Stomach (tissue), 9 donors: ENCODE measurements around the gene SCMH1. TPM values are rescaled to one million over a fixed set of nuclear protein-coding genes. Genes with fewer than 3 reads are reported as not detected.

Experiments used
- DNase-seq, 2 donors: peaks; one replicate each; pipeline versions ENCODE4 v3.0.0 to v3.0.0-alpha.2; 2013 to 2019
- H3K27ac ChIP-seq, 5 donors: fragments of 200-600 bp in 4 of 5; sonication (generic) in 4 of 5; one replicate each; pipeline ENCODE4 v1.5.1; 2013 to 2019; ENCODE audit warnings: mild to moderate bottlenecking in 1 of 5, moderate library complexity in 1 of 5
- H3K27me3 ChIP-seq, 3 donors: fragments of 200-600 bp; sonication (generic); one replicate each; pipeline ENCODE4 v1.5.1; 2017 to 2019; ENCODE audit warnings: mixed run types in 1 of 3
- H3K36me3 ChIP-seq, 4 donors: fragments of 200-600 bp; sonication (generic); 1 replicate in 3 of 4; 2 replicates in 1 of 4; pipeline ENCODE4 v1.5.1; 2016 to 2019
- H3K4me1 ChIP-seq, 4 donors: fragments of 200-600 bp; sonication (generic); one replicate each; pipeline ENCODE4 v1.5.1; 2016 to 2019
- H3K4me3 ChIP-seq, 4 donors: fragments of 200-600 bp; sonication (generic) in 3 of 4; one replicate each; pipeline ENCODE4 v1.5.1; 2016 to 2019; ENCODE audit warnings: mild to moderate bottlenecking in 1 of 4
- H3K9me3 ChIP-seq, 4 donors: fragments of 200-600 bp; sonication (generic); one replicate each; pipeline ENCODE4 v1.5.1; 2016 to 2019
- EP300 ChIP-seq: sonication (generic); formaldehyde crosslinking; IDR thresholded peaks from one replicate; pipeline ENCODE4 v1.6.1; 2017; ENCODE audit warnings: antibody characterized with exemption
- POLR2A ChIP-seq, 4 donors: fragments of 450-650 bp; IDR thresholded peaks; one replicate each; pipeline ENCODE4 v1.6.1; 2016; ENCODE audit warnings: antibody characterized with exemption in 4 of 4, control low read depth in 2 of 4, mild to moderate bottlenecking in 1 of 4, moderate library complexity in 1 of 4
- POLR2AphosphoS5 ChIP-seq, 3 donors: sonication (generic); formaldehyde crosslinking; IDR thresholded peaks; one replicate each; pipeline ENCODE4 v1.6.1; 2016; ENCODE audit warnings: antibody characterized with exemption in 3 of 3
- WGBS, 5 donors: extraction: QIAGEN DNeasy Blood & Tissue Kit in 3 of 5; methylation state at CpG; one replicate each; pipeline versions ENCODE4 v1.1.5 to v1.1.7; 2013 to 2018; 5-methylcytosine and 5-hydroxymethylcytosine counted together
- intact Hi-C: fragments of 100-400 bp; cut with DNase I; formaldehyde crosslinking; loops from one replicate; pipeline ENCODE4 v1.15.1; 2023; ENCODE audit warnings: low total_unique reads
- polyA plus RNA-seq, 3 donors: library from polyadenylated mRNA; stranded (reverse); fragments of 200-250 nt; gene quantifications; one replicate each; pipeline ENCODE4 v1.2.3, GENCODE V29; 2013
- total RNA-seq, 5 donors: library from RNA; depleted of rRNA; stranded (reverse); fragments of >200 nt; gene quantifications; one replicate each; pipeline versions ENCODE4 v1.1.0 to v1.2.3, GENCODE V29; 2014 to 2016
- TF ChIP-seq, protein P1 (sequence below), 7 experiments: fragments of 450-650 bp in 4 of 7; fragments of 200-600 bp in 3 of 7; sonication (generic) in 3 of 7; IDR thresholded peaks; one replicate each; pipeline ENCODE4 v1.5.1; 2016 to 2019; ENCODE audit warnings: antibody characterized with exemption in 7 of 7, control low read depth in 2 of 7, mild to moderate bottlenecking in 1 of 7
- donor health status: healthy with polysubstance abuse.
- donor health status: Bipolar disorder and iron deficiency.
- donor health status: healthy.

SCMH1 gene
- total and polyA plus RNA-seq, 8 donors, result 22.6 to 84.6 (median 35.6) TPM

DNA sequence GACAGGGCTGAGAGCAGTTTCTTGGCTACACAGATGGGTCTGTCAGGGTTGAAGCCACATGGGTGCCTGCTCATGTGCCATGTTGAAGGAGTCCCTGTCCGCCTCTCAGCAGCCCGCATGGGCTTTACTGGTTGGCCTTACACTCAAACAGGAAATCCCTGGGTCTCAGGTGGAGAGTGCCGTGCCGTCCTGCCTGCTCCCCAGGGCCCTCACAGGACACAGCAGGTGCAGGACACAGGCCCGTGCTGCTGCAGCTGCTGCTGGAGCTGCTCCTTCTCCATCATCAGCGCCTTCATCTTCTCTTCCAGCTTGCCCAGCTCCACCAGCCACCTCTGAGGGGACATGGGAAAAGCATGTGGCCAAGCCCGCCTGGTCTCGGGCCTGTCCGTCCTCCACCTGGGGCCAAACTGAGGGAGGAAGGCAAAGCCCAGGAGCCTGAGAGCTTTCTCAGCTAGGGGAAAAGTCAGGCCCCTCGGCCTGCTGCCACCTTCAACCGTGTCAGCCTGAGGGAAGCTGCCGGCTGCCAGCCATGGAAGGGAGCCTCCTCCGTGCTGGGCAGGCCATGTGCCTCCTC is 226.1 kb downstream of the SCMH1 start:
- Histone ChIP-seq H3K27ac (no peak overlapping the region), H3K27me3 (no peaks in the 10 kb centered on the region), H3K4me1 (peaks cover 0 to 32% (median 10%) of the 10 kb centered on the region in 4 donors), H3K4me3 (no peak overlapping the region), H3K36me3 (peaks cover 6 to 61% (median 52%) of the 10 kb centered on the region in 4 donors), H3K9me3 (no peaks in the 10 kb centered on the region)
- no peak for TF ChIP-seq POLR2A (IDR thresholded peaks at IDR 0.05)
- TF ChIP-seq EP300, result no peak
- no peak for TF ChIP-seq POLR2AphosphoS5 (IDR thresholded peaks at IDR 0.05)
- TF ChIP-seq, protein P1, sequence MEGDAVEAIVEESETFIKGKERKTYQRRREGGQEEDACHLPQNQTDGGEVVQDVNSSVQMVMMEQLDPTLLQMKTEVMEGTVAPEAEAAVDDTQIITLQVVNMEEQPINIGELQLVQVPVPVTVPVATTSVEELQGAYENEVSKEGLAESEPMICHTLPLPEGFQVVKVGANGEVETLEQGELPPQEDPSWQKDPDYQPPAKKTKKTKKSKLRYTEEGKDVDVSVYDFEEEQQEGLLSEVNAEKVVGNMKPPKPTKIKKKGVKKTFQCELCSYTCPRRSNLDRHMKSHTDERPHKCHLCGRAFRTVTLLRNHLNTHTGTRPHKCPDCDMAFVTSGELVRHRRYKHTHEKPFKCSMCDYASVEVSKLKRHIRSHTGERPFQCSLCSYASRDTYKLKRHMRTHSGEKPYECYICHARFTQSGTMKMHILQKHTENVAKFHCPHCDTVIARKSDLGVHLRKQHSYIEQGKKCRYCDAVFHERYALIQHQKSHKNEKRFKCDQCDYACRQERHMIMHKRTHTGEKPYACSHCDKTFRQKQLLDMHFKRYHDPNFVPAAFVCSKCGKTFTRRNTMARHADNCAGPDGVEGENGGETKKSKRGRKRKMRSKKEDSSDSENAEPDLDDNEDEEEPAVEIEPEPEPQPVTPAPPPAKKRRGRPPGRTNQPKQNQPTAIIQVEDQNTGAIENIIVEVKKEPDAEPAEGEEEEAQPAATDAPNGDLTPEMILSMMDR (IDR thresholded peaks at IDR 0.05), result no peak
- no peak for DNase-seq
- intact Hi-C loops, result no loop called here
- WGBS, 5 donors, result 85 to 93% (median 90%) methylated on average over 10 to 13 of the region's 13 CpGs

DNA sequence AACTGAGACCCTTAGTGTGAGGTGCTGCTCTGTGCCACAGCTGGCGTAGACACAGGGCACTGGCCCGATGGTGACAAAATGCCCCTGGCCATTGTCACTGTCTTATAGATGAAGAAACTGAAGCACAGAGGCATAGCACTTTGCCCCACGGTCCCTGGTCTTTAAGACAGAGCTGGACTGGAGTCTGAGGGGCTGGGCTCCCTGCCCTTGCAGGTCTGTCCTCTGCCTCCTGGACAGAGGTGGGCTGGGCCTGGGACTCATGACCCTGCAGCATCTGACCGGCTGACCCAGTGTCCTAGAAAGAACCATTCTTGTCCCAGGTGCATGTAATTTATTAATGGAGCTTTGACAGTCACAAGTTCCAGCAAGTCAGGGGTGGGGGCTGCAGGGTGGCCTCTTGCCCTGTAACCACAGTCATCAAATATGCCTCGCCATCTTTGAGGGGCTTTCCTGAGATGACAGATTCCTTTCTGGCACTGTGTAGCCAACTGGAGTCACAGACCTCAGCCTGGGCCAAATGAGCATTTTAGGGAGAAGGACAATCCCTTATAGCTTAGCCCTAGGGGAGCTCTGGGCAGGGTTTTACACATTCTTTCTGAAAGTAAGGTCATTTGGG is 226.7 kb downstream of the SCMH1 start:
- 65 to 80% (median 73%) methylated on average over 4 to 5 of the region's 5 CpGs for WGBS, 5 donors
- H3K4me1 ChIP-seq, result peaks cover 0 to 34% (median 7%) of the 10 kb centered on the region in 4 donors
- H3K27me3 ChIP-seq, result no peaks in the 10 kb centered on the region
- TF ChIP-seq, protein P1 (IDR thresholded peaks at IDR 0.05), result no peak
- TF ChIP-seq POLR2AphosphoS5 (IDR thresholded peaks at IDR 0.05) (no peak), EP300 (no peak), POLR2A (IDR thresholded peaks at IDR 0.05) (no peak)
- intact Hi-C loops, result no loop called here
- no peaks in the 10 kb centered on the region for H3K9me3 ChIP-seq
- no peak overlapping the region for H3K4me3 ChIP-seq
- H3K36me3 ChIP-seq, result peaks cover 7 to 67% (median 58%) of the 10 kb centered on the region in 4 donors
- no peak overlapping the region for H3K27ac ChIP-seq
- DNase-seq, result no peak

DNA sequence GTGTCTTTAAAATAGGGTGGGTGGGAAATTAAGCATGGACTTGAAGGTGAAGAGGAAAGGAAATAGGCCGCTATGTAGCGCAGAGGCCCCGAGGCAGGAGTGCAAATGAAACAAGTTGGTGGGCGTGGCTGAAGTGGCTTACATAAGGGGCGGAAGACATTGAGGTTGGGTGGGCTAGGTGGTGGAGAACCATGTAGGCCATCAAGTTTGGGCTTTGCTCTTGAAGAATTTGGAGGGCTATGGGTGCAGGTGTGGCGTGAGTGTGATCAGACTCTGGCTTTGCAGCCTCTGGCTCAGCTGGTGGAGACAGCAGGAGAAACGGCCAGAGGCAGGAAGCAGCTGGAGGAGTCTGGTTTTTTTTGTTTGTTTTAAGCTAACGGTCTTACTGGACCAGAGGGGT is 227.2 kb downstream of the SCMH1 start:
- Histone ChIP-seq H3K9me3 (no peaks in the 10 kb centered on the region), H3K36me3 (peaks cover 13 to 72% (median 63%) of the 10 kb centered on the region in 4 donors), H3K4me1 (peaks cover 0 to 34% (median 6%) of the 10 kb centered on the region in 4 donors), H3K27ac (no peak overlapping the region), H3K27me3 (no peaks in the 10 kb centered on the region), H3K4me3 (no peak overlapping the region)
- TF ChIP-seq EP300, result no peak
- no peak for TF ChIP-seq POLR2A (IDR thresholded peaks at IDR 0.05)
- TF ChIP-seq POLR2AphosphoS5 (IDR thresholded peaks at IDR 0.05), result no peak
- TF ChIP-seq, protein P1 (IDR thresholded peaks at IDR 0.05), result no peak
- no peak for DNase-seq
- 63 to 74% (median 67%) methylated on average over 8 of the region's 8 CpGs for WGBS, 5 donors
- intact Hi-C loops, result no loop called here

DNA sequence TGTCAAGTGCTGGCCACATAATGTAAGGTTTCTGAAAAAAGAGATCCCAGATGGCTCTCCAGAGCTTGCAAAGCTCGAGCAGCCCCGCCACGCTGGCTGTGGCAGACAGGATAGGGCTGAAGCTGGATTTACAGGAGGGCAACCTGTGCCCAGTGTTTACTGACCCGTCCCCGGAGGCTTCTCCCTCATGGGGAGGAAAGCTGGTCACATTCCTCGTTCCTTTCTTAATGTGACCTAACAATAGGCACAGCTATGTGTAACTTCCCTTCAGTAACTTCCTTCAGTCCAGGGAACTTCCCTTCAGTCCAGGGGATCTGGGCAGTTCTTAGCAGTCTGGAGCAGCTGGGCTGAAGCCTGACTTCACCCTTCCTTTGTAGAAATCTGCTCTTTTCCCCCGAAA is 228.3 kb downstream of the SCMH1 start:
- no peaks in the 10 kb centered on the region for H3K27me3 ChIP-seq
- H3K36me3 ChIP-seq, result peaks cover 23 to 83% (median 74%) of the 10 kb centered on the region in 4 donors
- no peaks in the 10 kb centered on the region for H3K9me3 ChIP-seq
- H3K27ac ChIP-seq, result peak overlapping the region in 1 of 5 donors; percentile 39
- H3K4me3 ChIP-seq, result no peak overlapping the region
- H3K4me1 ChIP-seq, result peaks cover 0 to 34% (median 6%) of the 10 kb centered on the region in 4 donors
- DNase-seq, result peak in 1 of 2 donors; percentile 30
- intact Hi-C loops, result no loop called here
- TF ChIP-seq EP300, result no peak
- no peak for TF ChIP-seq POLR2AphosphoS5 (IDR thresholded peaks at IDR 0.05)
- TF ChIP-seq, protein P1 (IDR thresholded peaks at IDR 0.05), result no peak
- TF ChIP-seq POLR2A (IDR thresholded peaks at IDR 0.05), result no peak
- WGBS, 5 donors, result 69 to 89% (median 87%) methylated on average over 4 to 7 of the region's 7 CpGs
